Hepatocyte (in vitro differentiated cells): ENCODE data around the gene TRPM2.

Experiments used
- EZH2 ChIP-seq: fragments of 200-600 bp; sonication (generic); IDR thresholded peaks from 2 replicates; pipeline ENCODE4 v1.6.1; 2016; ENCODE audit warnings: antibody characterized with exemption, mild to moderate bottlenecking, borderline replicate concordance
- TF ChIP-seq, protein P1 (sequence below): fragments of 200-600 bp; sonication (generic); IDR thresholded peaks from 2 replicates; pipeline ENCODE4 v1.5.1; 2016; ENCODE audit warnings: antibody characterized with exemption, mild to moderate bottlenecking; ENCODE audit not compliant: poor library complexity

DNA sequence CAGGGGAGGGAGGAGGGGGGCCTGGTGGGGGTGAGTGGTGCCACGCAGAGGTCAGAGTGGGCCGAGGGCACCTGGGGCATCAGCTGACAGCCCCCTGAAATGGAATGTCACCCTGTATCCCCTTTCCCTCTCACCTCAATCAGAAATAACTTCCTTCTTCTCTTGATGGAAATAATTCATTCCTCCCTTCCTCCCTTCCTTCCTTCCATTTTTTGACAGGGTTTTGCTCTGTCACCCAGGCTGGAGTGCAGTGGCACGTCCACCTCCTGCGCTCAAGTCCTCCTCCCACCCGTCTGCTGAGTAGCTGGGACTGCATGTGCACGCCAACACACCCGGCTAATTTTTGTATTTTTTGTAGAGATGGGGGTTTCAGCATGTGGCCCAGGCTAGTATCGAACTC is 53.5 kb downstream of the TRPM2 start:
- no peak for TF ChIP-seq EZH2
- TF ChIP-seq, protein P1, sequence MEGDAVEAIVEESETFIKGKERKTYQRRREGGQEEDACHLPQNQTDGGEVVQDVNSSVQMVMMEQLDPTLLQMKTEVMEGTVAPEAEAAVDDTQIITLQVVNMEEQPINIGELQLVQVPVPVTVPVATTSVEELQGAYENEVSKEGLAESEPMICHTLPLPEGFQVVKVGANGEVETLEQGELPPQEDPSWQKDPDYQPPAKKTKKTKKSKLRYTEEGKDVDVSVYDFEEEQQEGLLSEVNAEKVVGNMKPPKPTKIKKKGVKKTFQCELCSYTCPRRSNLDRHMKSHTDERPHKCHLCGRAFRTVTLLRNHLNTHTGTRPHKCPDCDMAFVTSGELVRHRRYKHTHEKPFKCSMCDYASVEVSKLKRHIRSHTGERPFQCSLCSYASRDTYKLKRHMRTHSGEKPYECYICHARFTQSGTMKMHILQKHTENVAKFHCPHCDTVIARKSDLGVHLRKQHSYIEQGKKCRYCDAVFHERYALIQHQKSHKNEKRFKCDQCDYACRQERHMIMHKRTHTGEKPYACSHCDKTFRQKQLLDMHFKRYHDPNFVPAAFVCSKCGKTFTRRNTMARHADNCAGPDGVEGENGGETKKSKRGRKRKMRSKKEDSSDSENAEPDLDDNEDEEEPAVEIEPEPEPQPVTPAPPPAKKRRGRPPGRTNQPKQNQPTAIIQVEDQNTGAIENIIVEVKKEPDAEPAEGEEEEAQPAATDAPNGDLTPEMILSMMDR, result no peak
